Neural cell (in vitro differentiated cells): ENCODE results near the gene DPP10.

Experiments
- CTCF ChIP-seq: fragments of 450-650 bp; IDR thresholded peaks from 2 replicates; pipeline ENCODE4 v1.5.1; 2014; ENCODE audit warnings: antibody characterized with exemption, mild to moderate bottlenecking, moderate library complexity; ENCODE audit not compliant: poor library complexity, severe bottlenecking
- EP300 ChIP-seq: fragments of 450-650 bp; conservative IDR thresholded peaks from 2 replicates; pipeline ENCODE4 v1.6.1; 2014; ENCODE audit warnings: antibody characterized with exemption, mild to moderate bottlenecking, moderate library complexity; ENCODE audit not compliant: poor library complexity, severe bottlenecking
- POLR2AphosphoS5 ChIP-seq: IDR thresholded peaks from 2 replicates; pipeline ENCODE4 v1.6.1; 2012
- REST ChIP-seq: IDR thresholded peaks from 2 replicates; pipeline ENCODE4 v1.6.1; 2012; ENCODE audit warnings: borderline replicate concordance
- SMC3 ChIP-seq: fragments of 450-650 bp; conservative IDR thresholded peaks from 2 replicates; pipeline ENCODE4 v1.6.1; 2014; ENCODE audit warnings: antibody characterized with exemption, mild to moderate bottlenecking, moderate library complexity; ENCODE audit not compliant: poor library complexity

- TF ChIP-seq CTCF (no peak), REST (no peak), POLR2AphosphoS5 (no peak), SMC3 (no peak), EP300 (no peak)
Measured at GRCh38 chr2:114488841-114489530, 46.5 kb downstream of the DPP10 start.
